ENCODE data around the gene UPB1.

DNA sequence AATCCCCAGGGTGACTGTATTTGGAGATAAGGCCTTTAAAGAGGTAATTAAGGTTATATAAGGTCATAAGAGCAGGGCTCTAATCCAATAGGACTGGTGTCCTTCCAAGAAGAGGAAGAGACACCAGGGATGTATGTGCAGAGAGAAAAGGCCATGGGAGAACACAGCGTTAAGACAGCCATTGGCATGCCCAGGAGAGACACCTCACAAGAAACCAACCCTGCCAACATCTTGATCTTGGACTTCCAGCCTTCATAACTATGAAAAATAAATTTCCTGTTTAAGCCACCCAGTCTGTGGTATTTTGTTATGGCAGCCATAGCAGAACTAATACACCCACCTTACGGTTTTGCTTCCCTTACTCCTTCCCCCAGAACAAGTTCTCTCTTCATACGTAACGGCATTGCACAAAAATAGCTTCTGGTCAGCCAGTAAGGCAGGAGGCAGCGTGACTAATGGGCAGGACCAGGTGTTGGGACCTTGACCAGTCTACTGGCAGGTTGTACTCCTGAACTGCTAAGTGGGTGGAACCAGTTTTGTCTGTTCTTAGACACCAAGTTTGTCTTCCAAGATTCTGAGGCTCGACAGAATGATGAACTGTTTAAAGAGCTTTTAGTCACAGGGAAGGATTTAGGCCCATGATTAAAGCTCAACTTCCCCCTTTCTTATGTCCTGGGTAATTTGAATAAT lies 31.9 kb upstream of the UPB1 start:
- TF ChIP-seq, protein P1, sequence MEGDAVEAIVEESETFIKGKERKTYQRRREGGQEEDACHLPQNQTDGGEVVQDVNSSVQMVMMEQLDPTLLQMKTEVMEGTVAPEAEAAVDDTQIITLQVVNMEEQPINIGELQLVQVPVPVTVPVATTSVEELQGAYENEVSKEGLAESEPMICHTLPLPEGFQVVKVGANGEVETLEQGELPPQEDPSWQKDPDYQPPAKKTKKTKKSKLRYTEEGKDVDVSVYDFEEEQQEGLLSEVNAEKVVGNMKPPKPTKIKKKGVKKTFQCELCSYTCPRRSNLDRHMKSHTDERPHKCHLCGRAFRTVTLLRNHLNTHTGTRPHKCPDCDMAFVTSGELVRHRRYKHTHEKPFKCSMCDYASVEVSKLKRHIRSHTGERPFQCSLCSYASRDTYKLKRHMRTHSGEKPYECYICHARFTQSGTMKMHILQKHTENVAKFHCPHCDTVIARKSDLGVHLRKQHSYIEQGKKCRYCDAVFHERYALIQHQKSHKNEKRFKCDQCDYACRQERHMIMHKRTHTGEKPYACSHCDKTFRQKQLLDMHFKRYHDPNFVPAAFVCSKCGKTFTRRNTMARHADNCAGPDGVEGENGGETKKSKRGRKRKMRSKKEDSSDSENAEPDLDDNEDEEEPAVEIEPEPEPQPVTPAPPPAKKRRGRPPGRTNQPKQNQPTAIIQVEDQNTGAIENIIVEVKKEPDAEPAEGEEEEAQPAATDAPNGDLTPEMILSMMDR (IDR thresholded peaks at IDR 0.05; ENCODE audit: low read depth, low read length, poor library complexity, severe bottlenecking), result no peak
- no peak for TF ChIP-seq EZH2phosphoT487 (IDR thresholded peaks at IDR 0.05; ENCODE audit: borderline replicate concordance, low read length)

Measured in DOHH2 (cell line).